H1 (cell line): ENCODE data around the gene PRPF6. TPM values are rescaled to one million over a fixed set of nuclear protein-coding genes. Genes with fewer than 3 reads are reported as not detected.

Experiments
- CTCF ChIA-PET: fragments of 300-600 bp; sonication (Branson Sonifier 250); formaldehyde crosslinking; loops from one replicate; lab custom pipeline; 2021; ENCODE audit not compliant: partially characterized antibody; lab: Charles Lee
- POLR2A ChIA-PET: fragments of 300-600 bp; sonication (Branson Sonifier 250); formaldehyde crosslinking; loops from one replicate; lab custom pipeline; 2021; ENCODE audit warnings: inconsistent platforms; ENCODE audit not compliant: partially characterized antibody; lab: Charles Lee
- DNase-seq, 2 experiments: peaks; one replicate each; pipeline versions ENCODE4 v3.0.0 to v3.0.0-alpha.2; 2010 to 2022; ENCODE audit warnings: low spot score in 2 of 2, low read depth in 1 of 2, mixed read lengths in 1 of 2
- FAIRE-seq: peaks from 2 replicates; lab custom pipeline; 2011; peaks lifted over from hg19 to GRCh38; lab: Jason Lieb, UNC
- H2AFZ ChIP-seq: 2 replicates; pipeline ENCODE4 v1.8.1; 2012; ENCODE audit warnings: low read length, inconsistent platforms
- H2AK5ac ChIP-seq: 2 replicates; pipeline ENCODE4 v1.6.1; 2013; ENCODE audit warnings: low read depth, low read length
- H2BK120ac ChIP-seq: replicated peaks from 2 replicates; pipeline ENCODE3; 2013; ENCODE audit warnings: low read depth, low read length, inconsistent platforms
- H2BK12ac ChIP-seq: 2 replicates; pipeline ENCODE4 v1.6.1; 2013; ENCODE audit warnings: low read depth, low read length
- H2BK15ac ChIP-seq: 2 replicates; pipeline ENCODE4 v1.6.1; 2013; ENCODE audit warnings: low read length
- H2BK20ac ChIP-seq: 2 replicates; pipeline ENCODE4 v1.6.1; 2013; ENCODE audit warnings: low read length
- H2BK5ac ChIP-seq: 2 replicates; pipeline ENCODE4 v1.6.1; 2013; ENCODE audit warnings: low read depth, low read length
- H3K14ac ChIP-seq: 2 replicates; pipeline ENCODE4 v1.6.1; 2013; ENCODE audit warnings: inconsistent platforms; ENCODE audit not compliant: insufficient read length
- H3K18ac ChIP-seq: 2 replicates; pipeline ENCODE4 v1.6.1; 2013; ENCODE audit warnings: low read length; ENCODE audit errors: extremely low read depth
- H3K23ac ChIP-seq: 2 replicates; pipeline ENCODE4 v1.6.1; 2013; ENCODE audit warnings: inconsistent platforms; ENCODE audit not compliant: insufficient read length
- H3K23me2 ChIP-seq: 2 replicates; pipeline ENCODE4 v1.6.1; 2013; ENCODE audit warnings: low read depth, low read length
- H3K27ac ChIP-seq: 2 replicates; pipeline ENCODE4 v1.6.1; 2011; ENCODE audit warnings: low read depth, low read length, inconsistent platforms
- H3K27me3 ChIP-seq, 4 experiments: replicated peaks in 1 of 4; 1 replicate in 1 of 4; 2 replicates in 3 of 4; pipeline versions ENCODE4 v1.6.1 to v1.8.1; 2011 to 2013; ENCODE audit warnings: low read length in 3 of 4, mild to moderate bottlenecking in 3 of 4, inconsistent platforms in 2 of 4, mixed read lengths in 2 of 4, moderate library complexity in 1 of 4; ENCODE audit not compliant: control insufficient read depth in 3 of 4, insufficient read depth in 3 of 4; ENCODE audit errors: extremely low read depth in 1 of 4
- H3K36me3 ChIP-seq, 4 experiments: 2 replicates each; pipeline versions ENCODE4 v1.6.1 to v1.8.1; 2011 to 2013; ENCODE audit warnings: mild to moderate bottlenecking in 4 of 4, low read length in 3 of 4, moderate library complexity in 2 of 4, control low read depth in 1 of 4, inconsistent platforms in 1 of 4; ENCODE audit not compliant: insufficient read depth in 4 of 4, control insufficient read depth in 2 of 4
- H3K4ac ChIP-seq: replicated peaks from 2 replicates; pipeline ENCODE3; 2013; ENCODE audit warnings: low read length, low read depth, mixed read lengths, inconsistent platforms; ENCODE audit not compliant: insufficient read length
- H3K4me1 ChIP-seq, 4 experiments: replicated peaks in 1 of 4; 1 replicate in 1 of 4; 2 replicates in 3 of 4; pipeline versions ENCODE4 v1.6.1 to v1.8.1; 2011 to 2013; ENCODE audit warnings: low read length in 3 of 4, inconsistent platforms in 2 of 4, mixed read lengths in 1 of 4; ENCODE audit not compliant: insufficient read depth in 4 of 4, control insufficient read depth in 3 of 4
- H3K4me2 ChIP-seq, 2 experiments: 2 replicates each; pipeline versions ENCODE4 v1.6.1 to v1.8.1; 2011 to 2013; ENCODE audit warnings: low read depth in 2 of 2, low read length in 2 of 2, control low read depth in 1 of 2, inconsistent platforms in 1 of 2, mild to moderate bottlenecking in 1 of 2; ENCODE audit not compliant: insufficient read depth in 1 of 2
- H3K4me3 ChIP-seq, 4 experiments: fragments of 200-600, 300-600 bp in 1 of 4; sonication (generic), shearing (Covaris generic), sonication (Bioruptor Twin) in 1 of 4; 2 replicates each; pipeline versions ENCODE4 v1.5.1 to v1.8.1; 2011 to 2016; ENCODE audit warnings: low read length in 4 of 4, low read depth in 3 of 4, control low read depth in 2 of 4, inconsistent platforms in 2 of 4, mild to moderate bottlenecking in 2 of 4, mixed read lengths in 1 of 4, moderate library complexity in 1 of 4; ENCODE audit not compliant: insufficient read depth in 2 of 4; ENCODE audit errors: extremely low read depth in 1 of 4
- H3K56ac ChIP-seq: replicated peaks from 2 replicates; pipeline ENCODE3; 2013; ENCODE audit warnings: low read depth, mild to moderate bottlenecking, mixed read lengths, low read length, inconsistent platforms; ENCODE audit not compliant: insufficient read length
- H3K79me1 ChIP-seq: 2 replicates; pipeline ENCODE4 v1.6.1; 2013; ENCODE audit warnings: low read depth, low read length, control low read depth
- H3K79me2 ChIP-seq, 2 experiments: 2 replicates each; pipeline versions ENCODE4 v1.6.1 to v1.8.1; 2012 to 2013; ENCODE audit warnings: low read length in 2 of 2, mild to moderate bottlenecking in 2 of 2, inconsistent platforms in 1 of 2; ENCODE audit not compliant: insufficient read depth in 2 of 2, control insufficient read depth in 1 of 2
- H3K9ac ChIP-seq, 4 experiments: replicated peaks in 1 of 4; 1 replicate in 1 of 4; 2 replicates in 3 of 4; pipeline versions ENCODE4 v1.6.1 to v1.8.1; 2011 to 2013; ENCODE audit warnings: low read depth in 3 of 4, low read length in 3 of 4, control low read depth in 2 of 4, mild to moderate bottlenecking in 2 of 4, moderate library complexity in 2 of 4, inconsistent platforms in 1 of 4; ENCODE audit errors: extremely low read depth in 1 of 4
- H3K9me3 ChIP-seq, 2 experiments: 2 replicates each; pipeline versions ENCODE4 v1.6.1 to v1.8.1; 2012 to 2013; ENCODE audit warnings: mild to moderate bottlenecking in 2 of 2, moderate library complexity in 2 of 2, control low read depth in 1 of 2, inconsistent platforms in 1 of 2, low read depth in 1 of 2, low read length in 1 of 2, mixed read lengths in 1 of 2; ENCODE audit not compliant: insufficient read depth in 2 of 2
- H4K20me1 ChIP-seq, 2 experiments: replicated peaks in 1 of 2; 2 replicates each; pipeline versions ENCODE3 to v1.8.1; 2011 to 2013; ENCODE audit warnings: inconsistent platforms in 2 of 2, low read length in 2 of 2, mild to moderate bottlenecking in 1 of 2; ENCODE audit not compliant: insufficient read depth in 2 of 2, control insufficient read depth in 1 of 2
- H4K5ac ChIP-seq: 2 replicates; pipeline ENCODE4 v1.6.1; 2013; ENCODE audit warnings: low read length, low read depth, mixed read lengths, inconsistent platforms; ENCODE audit not compliant: insufficient read length
- H4K8ac ChIP-seq: 2 replicates; pipeline ENCODE4 v1.8.0; 2013; ENCODE audit warnings: mild to moderate bottlenecking, moderate library complexity, low read length, inconsistent platforms; ENCODE audit not compliant: insufficient read depth; ENCODE audit errors: extremely low read depth
- H4K91ac ChIP-seq: replicated peaks from 2 replicates; pipeline ENCODE3; 2013; ENCODE audit warnings: low read length, mixed read lengths, inconsistent platforms; ENCODE audit not compliant: insufficient read length
- CBX8 ChIP-seq: fragments of 300-800, 300-1000 bp; sonication (generic); IDR thresholded peaks from 2 replicates; pipeline ENCODE4 v1.7.1; 2016; ENCODE audit warnings: low read depth, low read length, borderline replicate concordance
- CTBP2 ChIP-seq: IDR thresholded peaks from 2 replicates; pipeline ENCODE4 v1.7.0; 2011; ENCODE audit warnings: borderline replicate concordance, mild to moderate bottlenecking, moderate library complexity, mixed read lengths, low read length; ENCODE audit not compliant: insufficient read depth, insufficient read length
- EZH2 ChIP-seq: fragments of 200-600 bp; sonication (generic); IDR thresholded peaks from 2 replicates; pipeline ENCODE4 v1.7.1; 2012; ENCODE audit warnings: low read depth, mild to moderate bottlenecking, moderate library complexity, low read length, inconsistent platforms; ENCODE audit not compliant: severe bottlenecking
- GABPA ChIP-seq: IDR thresholded peaks from 2 replicates; pipeline ENCODE4 v1.6.1; 2011; ENCODE audit warnings: mild to moderate bottlenecking, low read length, moderate library complexity, borderline replicate concordance; ENCODE audit not compliant: insufficient read depth
- KDM4A ChIP-seq: IDR thresholded peaks from one replicate; pipeline ENCODE4 v1.7.1; 2012; ENCODE audit warnings: low read depth, mild to moderate bottlenecking, moderate library complexity, low read length, inconsistent platforms; ENCODE audit not compliant: severe bottlenecking
- RNF2 ChIP-seq: fragments of 200-900, 300-1000 bp; sonication (generic); IDR thresholded peaks from 2 replicates; pipeline ENCODE4 v1.7.1; 2016; ENCODE audit warnings: borderline replicate concordance, low read depth, mild to moderate bottlenecking, antibody characterized with exemption, low read length; ENCODE audit not compliant: poor library complexity, severe bottlenecking; ENCODE audit errors: missing control alignments
- SRF ChIP-seq: IDR thresholded peaks from 2 replicates; pipeline ENCODE4 v1.6.1; 2011; ENCODE audit warnings: mild to moderate bottlenecking, low read depth, low read length, moderate library complexity
- SUZ12 ChIP-seq: fragments of 200-600 bp; sonication (generic); IDR thresholded peaks from 2 replicates; pipeline ENCODE4 v1.6.1; 2012; ENCODE audit warnings: mild to moderate bottlenecking, inconsistent platforms, low read length, moderate library complexity, mixed read lengths
- ZNF274 ChIP-seq: IDR thresholded peaks from 2 replicates; pipeline ENCODE4 v1.7.0; 2012; ENCODE audit warnings: low read length, borderline replicate concordance; ENCODE audit errors: extremely low read depth
- WGBS, 2 experiments: shearing (Covaris generic) in 1 of 2; methylation state at CpG; one replicate each; pipeline versions ENCODE4 v1.1.6 to v1.1.7; 2013 to 2015; ENCODE audit warnings: low lambda C conversion rate in 2 of 2, mixed read lengths in 2 of 2, inconsistent platforms in 1 of 2, low coverage in 1 of 2, missing lambda C conversion rate in 1 of 2; ENCODE audit not compliant: insufficient replicate concordance in 2 of 2, insufficient coverage in 1 of 2, insufficient read length in 1 of 2; ENCODE audit errors: extremely low coverage in 1 of 2, missing lambda C conversion rate in 1 of 2; 5-methylcytosine and 5-hydroxymethylcytosine counted together
- polyA plus RNA-seq, 7 experiments: library from polyadenylated mRNA; depleted of rRNA in 3 of 7; stranded (reverse) in 5 of 7; unstranded in 2 of 7; fragments of >200 nt in 5 of 7; fragments of 200-250 nt in 2 of 7; gene quantifications; 1 replicate in 5 of 7; 2 replicates in 1 of 7; 4 replicates in 1 of 7; pipeline versions ENCODE4 v1.2.1 to v1.2.3, GENCODE V29; 2011 to 2013; ENCODE audit warnings: missing spikeins in 2 of 7, mixed read lengths in 2 of 7
- total RNA-seq: library from RNA; stranded (reverse); fragmentation: NEBNext Ultra II Directional; extraction: Animal tissue kit (Norgen Biotek cat#: 25700); gene quantifications from 2 replicates; pipeline ENCODE4 v1.2.1, GENCODE V29; 2021

The PRPF6 gene
- total and polyA plus RNA-seq, 2 of the 8 experiments (the other 6 are each of a cell fraction or from before 2014, with no cell fraction given): 27.9 to 76.9 TPM

DNA sequence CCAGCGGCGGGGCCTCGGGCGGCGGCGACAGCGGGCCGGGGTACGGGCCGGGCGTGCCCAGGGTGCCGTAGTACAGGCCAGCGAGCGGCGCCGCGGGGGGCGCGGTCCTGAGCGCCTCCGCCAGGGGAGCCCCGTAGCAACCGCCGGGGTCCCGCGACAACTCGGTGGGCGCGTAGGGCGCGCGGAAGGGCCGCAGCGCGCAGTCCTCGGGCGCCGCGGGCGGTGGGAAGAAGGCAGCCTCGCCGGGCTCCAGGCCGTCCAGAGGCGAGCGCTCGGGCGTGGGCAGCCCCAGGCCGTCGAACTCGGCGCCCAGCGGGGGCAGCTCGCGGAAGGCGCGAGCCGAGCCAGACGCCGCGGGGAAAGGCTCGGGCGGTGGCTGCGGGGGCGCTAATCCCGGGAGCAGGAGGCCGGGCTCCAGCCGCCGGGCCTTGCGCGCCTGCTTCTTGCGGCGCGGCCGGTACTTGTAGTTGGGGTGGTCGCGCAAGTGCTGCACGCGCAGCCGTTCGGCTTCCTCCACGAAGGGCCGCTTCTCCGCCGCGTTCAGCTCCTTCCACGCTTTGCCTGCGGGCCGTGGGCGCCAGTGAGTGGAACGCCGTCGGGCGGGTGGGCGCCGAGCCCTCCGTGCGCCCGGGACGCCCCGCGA lies 67.6 kb downstream of the PRPF6 start:
- peak in 1 of 2 experiments; percentile 74 for DNase-seq
- no peak overlapping the region for H2BK15ac ChIP-seq
- no peak overlapping the region for H2AK5ac ChIP-seq
- H3K18ac ChIP-seq: no peak overlapping the region; the same call in 1 of the 2 replicates
- peaks cover 4% of the 10 kb centered on the region; the same call in 1 of the 2 replicates for H3K23me2 ChIP-seq
- H3K4me2 ChIP-seq: peak overlapping the region; percentile 50 to 66
- no peak overlapping the region for H2BK20ac ChIP-seq
- no peaks in the 10 kb centered on the region for H4K20me1 ChIP-seq
- H4K91ac ChIP-seq: no peak overlapping the region
- no peak overlapping the region for H3K9ac ChIP-seq
- no peak overlapping the region for H3K23ac ChIP-seq
- FAIRE-seq: no peak
- peaks cover 44 to 81% (median 64%) of the 10 kb centered on the region in 4 experiments for H3K27me3 ChIP-seq
- no peak overlapping the region for H2BK120ac ChIP-seq
- H3K4me3 ChIP-seq: peak overlapping the region; percentile 5 to 50 (median 18); a peak in 6 of 8 replicates
- no peak overlapping the region for H4K5ac ChIP-seq
- no peak overlapping the region for H2BK12ac ChIP-seq
- POLR2A ChIA-PET: no interaction called here
- H3K14ac ChIP-seq: no peak overlapping the region
- H3K36me3 ChIP-seq: peaks cover 0 to 10% (median 0%) of the 10 kb centered on the region in 4 experiments; a peak in 1 of 8 replicates
- no peak overlapping the region for H2BK5ac ChIP-seq
- no peaks in the 10 kb centered on the region for H3K9me3 ChIP-seq
- H2AFZ ChIP-seq: no peak overlapping the region
- H4K8ac ChIP-seq: peak overlapping the region; percentile 89; the same call in 1 of the 2 replicates
- peaks cover 0 to 28% (median 7%) of the 10 kb centered on the region in 4 experiments; a peak in 6 of 7 replicates for H3K4me1 ChIP-seq
- no peaks in the 10 kb centered on the region for H3K79me2 ChIP-seq
- H3K27ac ChIP-seq: no peak overlapping the region
- CTCF ChIA-PET: interaction anchor here (0.6 to 15.0 kb wide), 3 partner anchors 9 to 64 kb away, joined by 3 to 139 read pairs (median 25); partner anchors contain the start of genes LKAAEAR1, OPRL1 and RGS19
- 10% methylated on average over 39 of the region's 101 CpGs; no CpG with 5 or more reads in 1 of the 2 experiments for WGBS, 2 experiments
- H3K79me1 ChIP-seq: no peaks in the 10 kb centered on the region
- no peak overlapping the region for H3K4ac ChIP-seq
- H3K56ac ChIP-seq: no peak overlapping the region
- TF ChIP-seq CBX8: no peak
- TF ChIP-seq EZH2: peak; percentile 95
- peak; percentile 74; the same call in 1 of the 2 replicates for TF ChIP-seq GABPA
- TF ChIP-seq KDM4A: peak; percentile 41
- no peak for TF ChIP-seq SRF
- no peak for TF ChIP-seq ZNF274
- TF ChIP-seq CTBP2: no peak
- peak; percentile 95 for TF ChIP-seq SUZ12
- TF ChIP-seq RNF2: peak; percentile 66
